Inflammatory macrophage treated with lipopolysaccharide for 4 hours (primary cell): Measurements from ENCODE around the gene VLDLR.
A peak's percentile ranks its signal among the peaks of the same experiment; 100 is the strongest.

Experiments
- DNase-seq: peaks from one replicate; pipeline ENCODE4 v3.0.0-alpha.2; 2020

VLDLR gene

DNA sequence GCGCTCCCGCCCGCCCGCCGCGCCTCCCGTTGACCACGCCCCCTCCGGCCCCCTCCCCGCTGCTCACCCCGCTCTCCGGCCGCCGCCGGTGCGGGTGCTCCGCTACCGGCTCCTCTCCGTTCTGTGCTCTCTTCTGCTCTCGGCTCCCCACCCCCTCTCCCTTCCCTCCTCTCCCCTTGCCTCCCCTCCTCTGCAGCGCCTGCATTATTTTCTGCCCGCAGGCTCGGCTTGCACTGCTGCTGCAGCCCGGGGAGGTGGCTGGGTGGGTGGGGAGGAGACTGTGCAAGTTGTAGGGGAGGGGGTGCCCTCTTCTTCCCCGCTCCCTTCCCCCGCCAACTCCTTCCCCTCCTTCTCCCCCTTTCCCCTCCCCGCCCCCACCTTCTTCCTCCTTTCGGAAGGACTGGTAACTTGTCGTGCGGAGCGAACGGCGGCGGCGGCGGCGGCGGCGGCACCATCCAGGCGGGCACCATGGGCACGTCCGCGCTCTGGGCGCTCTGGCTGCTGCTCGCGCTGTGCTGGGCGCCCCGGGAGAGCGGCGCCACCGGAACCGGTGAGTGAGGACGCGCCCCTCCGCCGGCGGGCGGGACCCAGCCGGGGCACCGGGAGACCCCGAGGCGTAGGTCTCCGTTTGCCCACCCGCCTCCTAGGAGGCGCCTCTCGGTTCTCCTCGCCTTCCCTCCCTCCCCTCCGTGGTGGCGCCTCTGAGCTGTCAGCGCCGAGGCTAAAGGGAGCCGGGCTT, at the start of gene VLDLR:
TSS of gene VLDLR (plus strand) at position 66 of the 739 bp plus-strand sequence. CDS start at position 469, 403 bp downstream.
- no peak for DNase-seq

DNA sequence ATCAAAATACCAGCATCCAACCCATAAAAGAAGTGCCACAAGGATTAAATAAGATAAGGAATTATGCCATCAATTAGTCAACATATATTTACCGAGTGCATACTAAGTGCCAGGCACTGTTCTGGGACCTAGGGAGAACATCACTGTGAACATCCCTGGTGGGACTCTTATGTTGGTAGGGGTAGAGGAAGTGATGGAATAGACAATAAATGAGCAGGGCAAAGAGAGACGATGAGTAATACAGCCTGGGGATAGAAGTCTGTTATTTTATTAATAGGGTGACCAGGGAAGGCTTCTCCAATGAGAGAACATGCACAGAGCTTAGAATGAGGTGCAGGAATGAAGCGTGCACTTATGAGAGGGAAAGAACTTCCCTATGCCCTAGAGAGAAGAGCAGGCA, 47.4 kb upstream of the VLDLR start:
- no peak for DNase-seq

DNA sequence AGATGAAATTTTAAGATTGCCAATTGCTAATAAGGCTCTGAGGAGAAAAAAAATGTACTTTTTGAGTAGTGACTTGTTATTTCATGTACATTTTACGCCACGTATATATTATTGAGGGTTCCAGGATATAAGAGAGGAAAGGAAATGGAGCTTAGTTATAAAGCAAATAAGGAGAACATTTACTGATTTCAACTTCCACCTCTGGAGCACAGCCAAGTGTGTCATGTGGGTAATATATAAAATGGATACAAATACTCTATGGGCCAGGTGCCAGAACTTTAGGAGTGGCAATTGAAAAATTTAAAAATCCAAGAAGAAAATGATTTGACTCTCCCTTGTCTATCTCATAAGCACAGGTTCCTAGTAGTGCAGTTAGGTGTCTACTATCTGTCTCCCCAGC, 45.0 kb upstream of the VLDLR start:
- no peak for DNase-seq

DNA sequence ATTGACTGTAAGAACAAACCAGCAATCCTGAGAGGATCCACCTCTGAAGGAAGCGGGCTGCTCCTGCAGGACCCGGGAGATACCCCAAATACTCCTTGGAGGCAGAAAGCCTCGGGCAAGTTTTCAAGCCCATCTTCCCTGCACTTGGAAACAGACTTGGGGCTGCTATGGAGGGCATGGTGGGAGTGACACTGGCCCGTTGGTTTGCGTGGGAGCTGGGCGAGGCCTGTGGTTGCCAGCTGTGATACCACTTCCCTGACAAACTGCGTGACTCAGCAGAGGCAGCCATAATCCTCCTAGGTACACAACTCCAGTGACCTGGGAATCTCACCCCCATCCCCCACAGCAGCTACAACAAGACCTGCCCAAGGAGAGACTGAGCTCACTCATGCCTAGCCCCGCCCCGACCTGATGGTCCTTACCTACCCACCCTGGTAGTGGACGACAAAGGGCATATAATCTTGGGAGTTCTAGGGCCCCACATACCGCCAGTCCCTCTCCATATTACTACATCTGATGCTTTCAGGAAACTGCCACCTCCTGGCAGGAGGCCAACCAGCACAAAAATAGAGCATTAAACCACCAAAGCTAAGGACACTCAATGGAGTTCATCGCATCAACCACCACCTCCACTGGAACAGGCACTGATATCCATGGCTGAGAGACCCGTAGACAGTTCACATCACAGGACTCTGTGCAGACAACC, 38.1 kb upstream of the VLDLR start:
- no peak for DNase-seq

DNA sequence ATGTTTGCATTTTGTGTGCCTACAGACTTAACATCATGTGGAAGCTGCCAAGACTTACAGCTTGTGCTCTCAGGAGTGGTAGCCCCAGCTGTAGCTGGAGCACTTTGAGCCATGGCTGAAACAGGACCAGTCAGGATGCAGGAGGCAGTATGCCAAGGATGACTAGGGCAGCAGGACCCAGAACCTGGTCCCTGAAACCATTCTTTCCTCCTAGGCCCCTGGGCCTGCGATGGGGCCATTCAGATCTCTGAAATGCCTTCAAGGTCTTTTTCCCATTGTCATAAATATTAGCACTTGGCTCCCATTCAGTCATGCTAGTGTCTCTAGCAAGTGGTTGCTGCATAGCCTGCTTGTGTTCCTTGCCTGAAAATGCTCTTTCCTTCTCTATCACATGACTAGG, 29.6 kb upstream of the VLDLR start:
- no peak for DNase-seq

DNA sequence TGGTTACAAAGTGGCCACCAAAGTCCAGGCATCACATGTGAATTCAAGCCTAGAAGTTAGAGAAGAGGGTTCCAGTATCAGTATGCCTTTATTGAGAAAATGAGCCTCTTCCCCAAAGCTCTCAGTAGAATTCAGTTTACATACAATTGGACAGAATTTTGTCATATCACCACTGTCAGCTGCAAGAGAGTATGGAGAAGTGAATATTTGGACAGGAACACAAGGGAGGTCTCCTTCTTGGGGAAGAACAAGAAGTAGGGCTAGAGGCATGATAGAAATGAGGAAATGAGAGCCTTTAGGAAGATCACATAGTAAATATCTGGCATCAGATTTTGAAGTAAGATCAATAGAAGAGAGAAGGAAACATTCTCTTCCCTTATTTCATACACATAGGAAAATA, 27.8 kb upstream of the VLDLR start:
- DNase-seq = peak; percentile 40

DNA sequence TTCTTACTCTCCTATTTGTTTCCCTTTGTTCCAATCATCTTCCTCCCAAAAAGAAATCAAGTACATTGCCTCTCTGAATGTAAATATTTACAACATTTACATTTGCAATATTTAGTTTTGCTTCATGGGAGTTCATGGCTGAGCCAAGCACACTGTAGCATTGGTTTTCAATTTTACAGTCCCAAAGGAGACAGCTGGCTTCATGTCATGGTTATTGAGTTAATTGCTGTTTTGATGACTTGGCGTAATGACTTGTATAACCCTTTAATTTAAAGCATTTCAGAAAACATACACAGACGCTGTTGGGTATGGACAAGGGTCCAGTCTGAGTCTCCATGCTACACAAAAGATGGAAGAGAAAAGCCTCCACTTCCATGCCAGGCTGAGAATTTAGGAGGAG, 25.6 kb upstream of the VLDLR start:
- DNase-seq = no peak

DNA sequence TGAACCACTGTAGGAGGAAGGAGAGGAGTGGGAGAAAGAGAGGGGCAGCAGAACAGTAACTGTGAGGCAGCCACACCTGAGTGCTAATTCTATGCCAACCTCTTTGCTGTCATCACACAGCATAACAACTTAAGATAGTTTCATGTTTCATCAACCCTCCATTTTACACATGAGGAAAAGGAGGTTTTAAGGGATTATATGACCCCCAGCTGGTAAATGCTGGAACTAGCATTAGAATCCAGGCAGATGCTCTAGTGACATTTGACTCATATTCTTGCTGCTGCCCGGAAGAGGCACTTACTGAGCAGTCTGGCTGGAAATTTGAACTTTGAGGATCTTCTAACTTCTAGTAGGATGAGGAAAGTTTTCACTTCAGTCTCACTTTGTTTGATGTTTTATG, 24.1 kb upstream of the VLDLR start:
- DNase-seq = no peak

DNA sequence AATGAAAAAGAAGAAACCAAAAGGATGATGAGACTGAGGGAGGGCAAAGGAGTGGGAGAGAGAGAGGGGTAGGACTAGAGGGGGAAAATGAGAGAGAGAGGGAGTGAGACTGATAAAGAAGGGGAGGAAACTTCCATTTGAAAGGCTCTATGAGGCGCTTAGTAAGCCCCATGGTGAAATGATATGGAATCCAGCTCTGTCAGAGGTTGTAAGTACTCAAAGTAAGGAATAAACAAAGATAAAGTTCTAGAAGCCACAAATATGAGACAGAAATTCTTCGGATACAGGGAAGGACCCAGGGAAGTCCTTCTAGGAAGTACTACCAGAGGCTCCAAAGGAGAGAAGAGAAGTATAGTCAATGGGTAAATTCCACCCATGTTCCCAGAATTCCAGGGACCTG, 21.7 kb upstream of the VLDLR start:
- no peak for DNase-seq

DNA sequence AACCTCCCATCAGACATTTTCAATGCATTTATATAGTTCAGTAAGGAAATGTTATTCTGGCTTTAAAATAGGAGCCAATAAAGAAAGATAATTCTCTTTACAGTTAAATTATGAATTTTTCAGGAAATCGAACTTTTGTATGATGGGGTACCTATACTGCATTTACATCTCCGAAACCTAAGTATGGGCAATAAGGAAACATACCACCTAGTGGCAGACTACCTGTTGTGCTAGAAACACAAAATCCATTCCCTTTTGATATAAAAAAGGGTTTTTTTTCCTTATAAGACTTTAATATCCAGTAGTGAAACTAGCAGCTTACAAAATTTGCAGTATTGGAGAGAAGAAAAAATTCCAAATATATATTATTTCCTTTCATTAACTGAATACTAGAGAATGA, 21.3 kb upstream of the VLDLR start:
- DNase-seq = no peak

DNA sequence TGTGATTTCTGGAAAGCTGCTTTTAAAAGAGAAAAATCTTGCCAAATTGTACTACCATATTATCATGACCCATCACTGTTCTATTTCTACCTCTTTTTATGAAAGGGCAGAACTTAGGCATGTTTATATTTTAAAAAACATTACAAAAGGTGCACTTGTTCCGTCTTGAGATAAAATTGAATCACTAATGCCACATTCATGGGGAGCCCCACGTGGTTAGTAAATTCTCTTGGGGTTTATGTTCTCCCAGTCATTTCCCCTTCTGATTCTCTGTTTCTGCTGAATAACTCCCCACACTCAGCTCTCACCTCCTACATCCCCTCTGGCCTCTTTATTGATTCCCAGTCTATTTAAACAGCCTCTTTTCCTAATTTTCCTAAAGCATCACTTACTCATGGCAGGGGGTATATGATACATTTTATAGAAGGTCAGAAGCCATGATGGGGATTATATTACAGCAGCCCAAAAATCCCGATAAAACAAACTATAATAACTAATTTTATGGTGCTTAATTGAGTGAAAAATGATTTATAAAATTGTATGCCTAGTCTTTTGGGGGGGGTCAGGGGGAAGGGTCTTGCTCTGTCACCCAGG, 19.7 kb upstream of the VLDLR start:
- DNase-seq = no peak

DNA sequence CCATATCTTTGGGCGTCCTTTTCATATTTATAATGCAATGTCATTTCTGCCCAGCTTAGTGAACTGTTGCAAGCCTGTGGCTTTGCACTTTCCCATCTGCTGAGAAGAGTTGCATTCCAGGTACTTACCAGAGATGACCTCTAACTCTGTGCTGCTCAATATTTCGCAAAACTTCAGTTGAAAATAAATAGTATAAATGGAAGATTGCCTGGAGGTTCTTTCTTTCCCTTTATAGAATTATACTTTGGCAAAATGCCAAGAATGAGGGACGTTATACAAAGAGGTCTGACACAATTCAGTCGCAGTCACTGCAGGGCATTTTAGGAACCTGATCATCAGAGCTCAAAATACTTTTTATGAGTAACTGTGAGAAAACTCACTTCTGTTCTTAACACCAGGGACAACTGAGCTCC, 18.9 kb upstream of the VLDLR start:
- peak; percentile 14 for DNase-seq

DNA sequence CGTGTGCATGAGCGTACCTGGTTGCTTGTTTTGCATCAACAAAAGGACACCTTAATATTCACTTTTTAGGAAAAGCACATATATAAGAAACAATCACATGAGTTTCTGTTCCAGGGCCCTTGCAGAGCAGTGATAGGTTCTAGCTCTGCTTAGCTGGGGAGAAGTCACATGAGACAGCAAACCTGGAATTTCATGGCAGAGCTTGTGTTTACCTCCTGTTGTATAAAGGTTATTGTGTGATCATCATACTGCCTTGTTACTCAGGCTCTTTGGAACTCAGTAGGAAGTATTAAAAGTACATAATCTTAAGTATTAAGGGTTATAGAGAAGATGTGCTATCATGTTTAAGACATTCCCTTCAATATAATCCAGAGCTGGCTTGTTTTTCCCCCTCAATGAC, 18.0 kb upstream of the VLDLR start:
- no peak for DNase-seq

DNA sequence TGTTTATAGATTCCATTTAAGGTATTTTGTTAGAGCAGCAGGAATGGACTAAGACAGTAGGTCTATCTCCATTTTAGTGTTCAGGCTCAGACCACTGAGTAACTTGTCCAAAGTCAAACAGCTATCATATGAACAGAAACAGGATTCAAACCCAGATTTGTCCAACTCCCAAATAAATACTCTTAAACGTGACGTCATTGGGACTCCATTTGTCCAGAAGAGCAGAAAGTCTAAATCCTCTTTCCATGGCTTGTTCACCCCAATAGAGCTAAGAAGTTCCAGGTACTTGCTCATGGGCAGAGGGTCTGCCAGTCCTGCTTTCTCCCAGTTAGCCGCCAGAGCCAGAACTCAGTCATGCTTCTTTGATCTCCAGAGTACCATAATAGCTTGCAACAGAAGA, 16.3 kb upstream of the VLDLR start:
- DNase-seq = no peak

DNA sequence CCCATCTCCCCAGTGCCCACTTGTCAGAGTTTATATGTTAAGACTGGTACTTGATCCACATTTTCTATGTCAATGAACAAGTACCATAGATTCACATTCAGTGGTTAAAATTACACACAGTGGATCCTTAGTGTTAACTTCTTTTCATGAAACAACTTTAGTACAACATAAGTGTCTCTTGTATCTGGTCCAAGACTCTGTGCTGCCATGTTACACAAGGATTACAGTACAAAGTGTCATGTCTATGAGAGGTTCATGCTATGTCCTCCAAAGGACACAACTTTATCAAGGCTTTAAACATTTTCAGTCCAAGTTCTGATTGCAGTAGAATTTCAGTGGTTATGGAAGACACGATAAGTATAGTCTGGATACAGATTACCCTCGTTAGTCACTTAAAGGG, 13.3 kb upstream of the VLDLR start:
- no peak for DNase-seq

DNA sequence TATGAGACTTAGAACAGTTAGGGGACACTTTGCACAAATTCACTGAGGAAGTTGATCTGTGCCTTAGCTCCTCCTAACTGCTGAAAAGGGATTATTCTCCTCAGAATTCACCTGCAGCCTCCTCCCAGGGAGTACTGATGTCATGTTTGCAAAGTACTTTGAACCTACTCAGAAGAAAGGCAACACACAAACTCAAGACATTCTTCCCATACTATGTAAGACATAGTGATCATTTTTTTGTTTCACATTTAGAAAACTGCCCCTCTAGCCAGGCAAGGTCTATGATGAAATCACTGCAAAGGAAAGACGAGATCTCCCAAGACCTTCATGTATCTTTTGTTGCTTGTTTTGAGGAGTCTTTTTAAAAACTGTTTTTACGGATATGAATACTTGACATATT, 10.6 kb upstream of the VLDLR start:
- DNase-seq = no peak

DNA sequence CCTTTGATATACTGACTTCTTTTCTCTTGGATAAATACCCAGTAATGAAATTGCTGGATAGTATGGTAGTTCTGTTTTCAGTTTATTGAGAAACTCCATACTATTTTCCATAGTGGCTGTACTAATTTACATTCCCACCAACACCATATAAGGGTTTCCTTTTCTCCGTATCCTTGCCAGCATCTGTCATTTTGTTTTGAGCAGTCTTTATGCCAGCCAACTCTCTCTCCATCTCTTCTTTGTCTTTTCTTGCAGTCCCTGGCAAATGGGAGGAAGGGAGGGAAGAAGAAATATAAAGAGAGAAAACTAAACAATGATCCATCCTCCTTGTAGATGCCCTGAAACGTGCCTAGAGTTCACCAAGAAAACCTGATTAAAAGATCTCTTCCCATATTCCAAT, 9.6 kb upstream of the VLDLR start:
- DNase-seq = no peak

DNA sequence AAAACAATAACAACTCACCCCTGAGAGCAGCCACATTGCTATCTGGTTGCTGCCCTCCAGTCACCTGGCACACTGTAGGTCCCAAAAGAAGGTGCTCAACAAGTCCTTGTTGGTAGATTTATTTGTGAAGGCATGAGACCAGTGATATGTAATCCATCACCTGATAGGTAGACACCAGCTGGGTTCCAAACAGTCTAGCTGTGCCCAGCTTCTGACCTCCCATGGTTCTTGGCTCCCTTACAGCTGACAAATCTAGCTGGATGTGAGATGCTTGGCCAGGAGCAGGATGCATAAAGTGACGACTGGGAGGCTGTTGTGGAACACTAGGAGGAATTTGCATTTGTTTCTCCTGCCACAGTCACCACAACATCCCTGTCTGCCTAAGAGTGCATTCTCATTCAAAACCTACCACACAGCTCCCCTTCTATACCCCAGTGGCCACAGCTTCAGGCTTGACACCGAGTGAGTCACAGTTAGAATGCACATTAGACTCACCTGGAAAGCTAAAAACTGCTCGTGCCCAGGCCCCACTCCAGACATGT, 7.8 kb upstream of the VLDLR start:
- DNase-seq = no peak

DNA sequence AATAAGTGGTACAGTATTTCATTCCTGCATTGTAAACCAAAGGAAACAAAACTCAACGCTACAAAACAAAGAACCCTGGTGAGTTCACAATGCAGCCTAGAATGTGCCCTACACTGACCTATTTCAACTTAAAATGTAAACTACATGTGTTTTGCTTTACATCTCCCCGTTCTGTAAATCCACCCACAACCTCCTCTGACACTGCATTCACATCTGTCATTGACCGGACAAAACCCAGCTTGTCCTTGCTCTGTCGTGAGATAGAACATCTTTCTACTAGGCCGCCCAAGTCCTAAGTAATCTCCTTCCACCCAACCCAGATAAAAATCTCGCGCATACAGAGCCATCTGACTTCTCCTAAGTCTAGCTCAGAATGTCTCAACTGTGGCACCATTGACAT, 6.1 kb upstream of the VLDLR start:
- DNase-seq = no peak

DNA sequence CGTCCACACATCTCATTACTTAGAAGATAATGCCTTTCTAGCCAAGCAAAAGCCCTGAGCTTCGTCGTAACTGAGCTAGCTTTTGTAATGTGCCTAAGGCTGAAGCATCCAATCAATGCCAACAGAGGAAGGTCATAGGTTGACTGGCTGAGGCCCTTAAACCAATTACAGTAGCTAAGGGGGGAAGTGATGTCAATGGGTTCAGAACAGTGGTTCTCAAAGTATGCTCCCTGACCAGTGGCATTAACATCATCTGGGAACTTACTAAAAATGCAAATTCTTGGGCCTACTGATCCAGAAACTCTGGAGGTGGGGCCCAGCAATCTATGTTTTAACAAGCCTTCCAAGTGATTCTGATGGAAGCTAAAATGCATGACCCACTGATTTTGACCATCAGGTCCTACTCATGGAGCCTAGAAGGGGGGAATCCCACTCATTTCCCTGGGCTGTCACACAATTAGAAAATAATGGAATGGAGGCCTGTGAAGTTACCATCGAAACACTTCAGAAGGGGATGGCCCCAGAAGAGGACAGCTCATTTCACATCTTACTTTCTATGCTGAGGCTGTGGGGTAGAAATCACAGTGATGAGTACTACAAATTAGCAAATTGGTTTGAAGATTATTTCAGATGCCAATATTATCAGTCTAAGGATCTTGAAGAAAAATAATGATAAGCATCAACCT, 4.8 kb upstream of the VLDLR start:
- no peak for DNase-seq

DNA sequence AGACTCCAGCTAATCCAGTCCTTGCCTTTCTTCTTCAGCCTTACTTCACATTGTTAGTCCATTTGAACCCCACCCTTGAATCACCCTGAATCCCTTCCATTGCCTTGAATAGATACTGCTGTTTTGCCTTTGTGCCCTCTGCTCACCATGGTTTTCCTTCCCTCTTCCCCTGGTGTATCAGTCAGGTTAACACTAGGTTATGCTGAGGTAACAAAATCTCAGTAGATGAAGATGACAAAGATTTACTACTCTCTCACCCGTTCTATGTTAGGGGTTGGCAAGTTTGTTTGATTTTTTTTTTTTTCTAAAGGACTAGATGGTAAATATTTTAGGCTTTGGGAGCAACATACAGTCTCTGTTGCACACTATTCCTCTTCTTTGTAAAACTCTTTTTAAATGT, 3.3 kb upstream of the VLDLR start:
- no peak for DNase-seq

DNA sequence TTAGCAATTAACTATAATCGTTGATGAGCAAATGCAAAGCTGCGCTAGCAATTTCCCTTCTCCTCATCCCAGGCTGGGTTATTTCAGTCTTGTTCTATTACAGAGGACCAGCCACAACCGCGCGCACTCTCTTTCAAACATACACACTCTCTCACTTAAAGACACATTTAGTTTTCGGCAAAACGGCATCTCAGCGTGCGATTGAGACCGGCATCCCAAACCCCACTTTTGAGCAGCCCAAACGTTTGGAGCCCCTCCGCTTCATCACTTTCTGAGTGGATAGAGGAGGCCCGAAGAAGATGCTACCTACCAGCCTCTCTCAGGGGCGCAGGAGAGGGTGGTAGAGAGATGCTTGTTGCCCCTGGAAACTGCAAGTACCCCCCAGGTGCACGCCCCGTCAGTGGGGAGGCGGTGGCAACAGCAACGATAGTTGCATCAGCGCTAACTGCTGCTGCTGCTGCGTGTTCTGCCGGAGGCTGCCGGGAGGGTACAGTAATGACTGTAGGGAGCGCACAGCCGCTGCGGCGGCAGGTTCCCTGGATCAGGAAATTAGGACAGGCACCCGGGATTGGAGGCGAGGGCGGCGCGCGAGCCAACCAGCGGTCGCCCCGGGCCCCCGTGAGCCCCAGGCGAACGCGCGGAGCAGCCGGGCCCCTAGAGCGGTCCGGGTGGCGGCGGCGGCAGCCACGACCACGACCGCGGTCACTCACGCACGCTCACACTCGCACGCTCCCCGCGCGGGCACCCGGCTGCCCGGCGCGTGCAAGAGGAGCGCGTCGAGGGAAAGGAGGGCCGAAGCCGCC, 467 bp upstream of the VLDLR start:
- peak; percentile 21 for DNase-seq
